Stimulated activated CD4-positive, alpha-beta T cell treated with anti-CD3 and anti-CD28 coated beads, Interleukin-2, amount 100 ng/mL, for 4 hours (primary cell): ENCODE measurements around the gene AMOTL2.

Source experiments
- DNase-seq: peaks from one replicate; pipeline ENCODE4 v3.0.0-alpha.2; 2020; ENCODE audit warnings: low read depth

The AMOTL2 gene

DNA sequence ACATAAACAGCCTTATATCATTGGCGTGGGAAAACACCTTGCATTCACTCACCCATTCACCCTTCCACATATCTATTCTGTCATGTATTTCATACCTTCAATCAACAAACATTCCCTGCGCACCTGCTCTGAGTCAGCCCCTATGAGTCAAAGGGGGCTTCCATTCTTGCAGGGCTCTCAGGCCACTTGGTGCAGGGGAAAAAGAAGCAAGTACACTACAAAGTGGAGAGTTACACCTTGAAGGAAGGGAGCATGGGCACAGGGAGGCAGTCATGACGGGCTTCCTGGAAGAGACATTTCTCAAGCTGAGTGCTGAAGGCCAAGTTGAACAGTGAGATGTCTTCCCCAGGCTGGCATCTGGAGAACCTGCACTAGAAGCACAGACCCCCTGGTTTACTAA, 4.6 kb upstream of the AMOTL2 start:
- DNase-seq = no peak

DNA sequence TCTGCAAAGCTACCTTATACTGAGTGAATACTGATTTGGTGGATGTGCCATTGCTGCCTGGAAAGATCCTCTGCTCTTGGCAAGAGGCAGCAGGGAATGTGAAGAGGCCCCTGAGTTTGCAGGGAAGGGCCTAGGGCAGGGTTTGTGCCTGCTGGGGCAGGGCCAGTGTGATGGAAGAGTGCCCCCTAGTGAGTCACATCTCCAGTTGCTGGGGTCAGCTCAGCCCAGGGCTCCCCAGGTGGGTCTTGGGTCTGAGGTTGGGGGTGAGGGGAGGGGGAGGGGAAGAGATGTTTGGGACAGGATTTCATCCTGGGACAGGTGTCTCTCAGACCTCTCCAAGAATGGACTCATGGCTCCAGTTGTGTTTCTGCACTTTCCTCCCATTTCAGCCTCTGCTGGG, 4.1 kb upstream of the AMOTL2 start:
- DNase-seq = no peak

DNA sequence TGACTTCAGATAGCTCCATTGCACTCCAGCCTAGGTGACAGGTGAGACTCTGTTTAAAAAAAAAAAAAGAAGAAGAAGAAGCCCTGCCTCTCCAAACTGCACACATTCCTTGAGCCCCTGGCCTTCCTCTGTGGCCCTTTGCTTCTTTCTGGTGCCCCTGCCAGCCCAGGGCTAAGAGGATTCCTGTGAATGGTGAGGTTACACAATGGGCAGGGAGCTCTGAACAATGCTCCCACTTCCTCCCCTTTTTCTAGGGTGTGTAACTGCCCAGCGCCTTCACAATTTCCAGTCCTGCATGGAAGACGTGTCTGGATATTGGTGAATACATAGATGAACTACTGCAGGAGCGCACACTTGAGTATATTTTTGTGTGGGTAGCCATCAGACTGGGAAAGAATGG, 3.6 kb upstream of the AMOTL2 start:
- no peak for DNase-seq

DNA sequence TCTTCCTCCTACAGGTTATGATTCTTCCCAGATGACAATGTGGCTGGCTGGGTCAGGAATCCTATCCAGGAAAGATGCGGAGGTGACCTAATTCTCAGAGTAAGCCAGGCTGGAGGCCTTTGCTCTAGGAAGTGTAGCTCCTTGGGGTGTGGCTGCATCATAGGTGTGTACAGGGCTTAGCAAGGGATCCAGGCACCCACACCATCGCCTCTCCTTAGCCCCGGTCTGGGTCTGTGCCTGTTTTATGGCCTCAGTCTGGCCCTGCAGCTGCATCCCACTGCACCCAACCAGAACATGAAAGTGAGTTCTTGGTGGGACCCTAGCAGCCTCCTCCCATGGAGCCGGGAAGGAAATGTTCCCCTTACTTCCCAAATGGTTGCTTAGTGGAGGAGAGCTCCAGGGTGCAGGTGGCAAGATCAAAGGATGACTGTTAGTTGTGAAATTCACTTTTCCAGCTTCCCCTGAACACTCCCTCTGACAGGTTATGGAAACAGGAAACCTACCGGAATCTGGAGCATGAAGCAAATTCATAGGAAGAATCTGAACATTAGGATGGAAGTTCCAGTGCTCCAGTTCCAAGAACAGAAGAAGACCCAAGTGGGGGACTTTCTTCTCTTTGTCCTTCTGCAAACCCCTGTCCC, 2.7 kb upstream of the AMOTL2 start:
- no peak for DNase-seq

DNA sequence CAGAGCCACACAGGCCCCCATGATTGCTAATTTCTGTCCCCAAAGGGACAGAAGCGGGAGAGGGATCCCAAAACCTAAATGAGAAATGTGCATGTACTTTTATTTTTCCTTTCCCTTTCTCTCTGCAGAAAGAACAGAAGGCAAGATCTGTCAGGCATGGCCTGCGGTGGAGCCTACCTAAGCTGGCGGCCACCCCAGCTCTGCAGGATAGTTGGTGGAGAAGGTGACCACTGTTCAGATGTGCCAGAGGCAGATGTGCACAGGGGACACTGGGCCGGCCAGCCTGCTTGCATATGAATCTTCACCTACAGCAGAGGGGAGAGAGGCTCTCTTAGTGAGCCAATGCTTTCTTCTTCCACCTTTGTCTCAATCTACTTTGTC, 2.1 kb upstream of the AMOTL2 start:
- no peak for DNase-seq

DNA sequence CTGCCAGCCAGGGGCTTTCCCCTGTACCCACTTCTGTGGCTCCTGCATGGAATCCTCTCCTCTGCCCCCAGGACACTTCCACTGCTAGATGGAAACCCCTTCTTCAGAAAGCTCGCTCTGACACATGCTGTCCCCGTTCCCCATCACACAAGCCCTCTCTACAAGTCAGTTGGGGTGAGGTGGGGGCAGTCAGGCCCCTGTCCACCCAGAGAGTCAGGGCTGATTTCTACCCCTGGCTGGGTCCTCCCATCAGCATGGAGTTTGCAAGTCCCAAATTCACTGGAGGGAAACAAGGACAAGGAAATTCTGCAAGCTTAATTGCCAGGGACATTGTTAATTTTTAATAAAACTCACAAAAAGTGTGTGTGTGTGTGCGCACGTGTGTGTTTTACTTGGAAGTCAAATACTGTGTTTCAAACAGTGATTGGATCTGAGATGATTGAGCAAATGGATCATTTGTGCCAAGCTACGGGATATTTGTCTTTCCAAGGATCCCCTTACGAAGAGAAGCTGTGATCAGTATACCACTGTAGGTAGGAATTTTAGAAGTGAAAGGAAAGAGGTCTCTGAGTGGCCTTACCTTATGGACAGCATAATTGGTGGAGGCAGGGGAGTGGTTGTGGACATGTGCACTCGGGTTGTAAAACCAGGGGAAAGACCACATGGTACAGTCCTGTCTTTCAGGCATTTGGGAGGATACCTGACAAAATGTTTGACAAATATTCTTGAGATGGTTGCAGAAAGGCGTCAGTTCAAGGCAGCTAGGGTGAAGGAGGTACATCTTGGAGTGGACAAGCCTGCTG, 1.5 kb upstream of the AMOTL2 start:
- DNase-seq = no peak

DNA sequence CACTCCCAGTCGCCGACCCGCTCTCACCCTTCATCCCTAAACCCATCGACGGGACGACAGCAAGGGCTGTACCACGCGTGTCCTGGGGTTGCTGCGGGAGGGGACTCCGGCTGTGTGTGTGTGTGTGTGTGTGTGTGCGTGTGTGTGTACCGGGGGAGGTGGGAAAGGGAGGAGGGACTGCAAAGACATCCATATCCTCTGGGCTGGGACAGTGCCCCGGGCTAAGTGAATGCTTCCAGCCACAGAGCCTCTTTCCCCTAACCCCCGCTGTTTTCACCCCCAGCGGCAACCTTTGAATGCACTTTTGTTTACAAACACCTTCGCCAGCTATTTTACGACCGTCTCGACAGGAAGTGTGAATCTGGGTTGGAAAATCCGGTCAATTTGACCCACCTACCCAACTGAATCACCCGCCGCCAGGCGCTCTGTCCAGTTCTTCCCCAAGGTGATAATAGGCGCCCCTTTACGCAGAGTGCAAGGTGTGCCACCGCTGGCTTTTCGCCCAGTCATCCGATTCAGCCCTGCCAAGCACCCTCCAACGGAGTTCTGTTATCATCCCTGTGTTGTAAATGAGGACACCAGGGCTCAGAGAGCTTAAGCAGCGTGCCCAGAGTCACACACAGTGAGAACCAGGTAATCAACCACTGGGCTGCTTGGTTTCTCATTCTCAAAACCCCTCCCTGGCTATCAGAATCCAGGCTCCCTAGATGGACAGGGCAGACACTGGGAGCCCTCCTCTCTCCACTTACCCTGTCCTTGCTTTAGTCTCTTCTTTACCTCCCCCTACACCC, 739 bp upstream of the AMOTL2 start:
- no peak for DNase-seq

DNA sequence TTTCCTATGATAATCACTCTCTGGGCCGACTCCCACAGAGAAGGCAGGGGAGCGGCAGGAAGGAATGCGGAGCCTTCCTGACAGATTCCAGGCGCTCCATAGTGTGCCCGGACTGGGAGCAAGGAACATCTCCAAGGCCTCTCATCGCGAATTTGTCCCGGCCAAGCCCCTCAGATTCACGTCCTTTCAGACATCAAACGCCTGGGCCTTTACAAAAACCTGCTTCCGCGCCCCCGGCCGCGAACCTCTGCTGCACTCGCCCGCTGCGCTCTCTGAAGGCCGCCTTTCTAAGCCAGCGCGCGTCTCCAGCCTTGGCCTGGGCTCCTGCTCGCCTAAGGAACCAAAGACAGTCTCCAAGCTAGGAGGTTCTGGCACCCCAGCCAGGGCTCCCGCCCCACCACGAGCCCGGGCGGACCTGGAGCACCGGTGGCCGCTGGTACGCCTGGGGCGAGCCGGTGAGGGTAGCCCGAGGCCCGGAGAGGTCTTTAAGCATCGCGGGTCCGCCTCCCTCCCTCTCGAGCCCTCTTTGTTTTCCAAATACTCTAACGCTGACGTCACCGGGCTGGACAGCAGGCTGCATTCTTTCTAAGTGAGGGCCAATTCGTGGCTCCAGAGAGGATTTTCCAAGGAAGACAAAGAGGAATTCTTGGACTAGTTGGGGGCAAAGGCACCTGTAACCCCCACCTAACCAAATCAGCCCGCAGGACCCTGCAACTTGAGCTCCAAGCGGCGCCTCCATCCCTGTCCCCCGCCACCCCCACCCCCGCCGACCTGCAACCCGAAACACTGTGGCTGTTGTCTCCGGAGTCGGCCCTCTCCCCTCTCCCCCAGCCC, 759 bp downstream of the AMOTL2 start:
- DNase-seq = no peak

DNA sequence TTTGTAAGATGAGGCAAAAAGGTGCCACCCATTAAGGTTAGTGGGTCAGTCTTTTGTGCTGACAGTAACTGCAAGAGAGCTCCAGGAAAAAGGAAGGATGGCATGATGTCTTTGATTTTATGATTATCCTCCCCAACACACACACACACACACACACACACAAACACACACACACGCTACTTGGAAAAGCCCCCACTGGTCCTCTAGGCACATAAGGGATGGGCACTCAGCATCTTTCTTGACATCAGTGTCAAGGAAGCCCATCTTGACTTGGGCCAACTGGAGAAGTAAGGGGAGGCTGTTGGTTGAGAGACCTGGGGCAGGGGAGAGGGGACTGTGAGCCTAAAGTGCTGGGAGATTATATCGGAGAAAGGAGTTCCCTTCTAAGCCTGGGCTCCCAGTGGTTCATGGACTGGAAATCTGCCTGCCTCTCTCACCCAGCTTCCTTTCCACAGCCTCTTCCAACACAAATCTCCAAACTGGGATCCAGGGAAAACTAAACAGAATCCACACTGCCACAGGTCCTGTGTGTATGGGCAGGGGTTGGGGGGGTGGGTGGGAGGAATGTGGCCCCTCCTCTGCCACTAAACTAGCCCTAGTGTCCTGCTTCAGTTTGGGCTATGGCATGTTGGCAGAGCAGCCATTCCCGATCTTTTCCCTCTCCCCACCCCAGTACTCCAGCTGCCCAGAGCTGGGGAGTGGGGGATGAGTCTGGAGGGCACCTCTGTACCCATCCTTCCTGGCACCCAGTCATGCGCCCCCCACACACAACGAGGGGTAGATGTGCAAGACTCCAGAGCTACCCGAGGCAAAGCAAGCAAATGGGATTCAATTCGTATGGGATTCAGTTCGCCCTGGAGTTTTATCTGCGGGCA, 1.6 kb downstream of the AMOTL2 start:
- DNase-seq = no peak

DNA sequence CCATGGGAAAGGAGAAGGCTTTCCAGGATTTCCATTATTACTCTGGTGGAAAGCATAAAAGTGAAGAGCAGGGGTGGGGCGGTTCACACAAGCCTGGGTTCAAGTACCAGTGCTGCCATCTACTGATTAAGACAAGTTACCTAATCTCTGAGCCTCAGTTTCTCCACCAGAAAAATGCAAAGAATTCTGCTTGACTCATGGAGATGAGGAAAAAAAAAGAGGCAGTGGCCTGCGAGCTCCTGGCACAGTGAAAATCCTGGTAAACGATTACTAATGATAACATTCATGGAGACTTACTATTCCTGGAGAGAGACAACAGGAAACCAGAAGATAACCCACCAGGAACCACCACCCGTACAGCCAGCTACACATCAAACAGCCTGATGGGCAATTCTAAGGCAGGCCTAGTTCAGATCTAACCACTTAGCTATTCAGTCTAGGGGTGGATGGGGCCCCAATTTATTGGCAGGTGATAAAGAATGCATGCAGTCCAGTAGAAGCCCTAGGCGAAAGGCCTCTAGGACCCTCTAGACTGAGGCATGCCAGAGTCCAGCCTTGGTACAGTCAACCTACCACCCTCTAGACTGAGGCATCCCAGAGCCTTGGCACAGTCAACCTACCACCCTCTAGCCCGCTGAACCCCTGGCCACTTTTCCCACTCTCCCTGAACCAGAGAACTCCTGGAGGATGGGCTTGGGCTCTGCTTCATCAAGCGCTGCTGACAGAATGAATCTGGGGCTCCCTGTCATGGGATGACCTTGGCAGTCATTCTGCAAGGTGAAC, 2.5 kb downstream of the AMOTL2 start:
- DNase-seq = no peak

DNA sequence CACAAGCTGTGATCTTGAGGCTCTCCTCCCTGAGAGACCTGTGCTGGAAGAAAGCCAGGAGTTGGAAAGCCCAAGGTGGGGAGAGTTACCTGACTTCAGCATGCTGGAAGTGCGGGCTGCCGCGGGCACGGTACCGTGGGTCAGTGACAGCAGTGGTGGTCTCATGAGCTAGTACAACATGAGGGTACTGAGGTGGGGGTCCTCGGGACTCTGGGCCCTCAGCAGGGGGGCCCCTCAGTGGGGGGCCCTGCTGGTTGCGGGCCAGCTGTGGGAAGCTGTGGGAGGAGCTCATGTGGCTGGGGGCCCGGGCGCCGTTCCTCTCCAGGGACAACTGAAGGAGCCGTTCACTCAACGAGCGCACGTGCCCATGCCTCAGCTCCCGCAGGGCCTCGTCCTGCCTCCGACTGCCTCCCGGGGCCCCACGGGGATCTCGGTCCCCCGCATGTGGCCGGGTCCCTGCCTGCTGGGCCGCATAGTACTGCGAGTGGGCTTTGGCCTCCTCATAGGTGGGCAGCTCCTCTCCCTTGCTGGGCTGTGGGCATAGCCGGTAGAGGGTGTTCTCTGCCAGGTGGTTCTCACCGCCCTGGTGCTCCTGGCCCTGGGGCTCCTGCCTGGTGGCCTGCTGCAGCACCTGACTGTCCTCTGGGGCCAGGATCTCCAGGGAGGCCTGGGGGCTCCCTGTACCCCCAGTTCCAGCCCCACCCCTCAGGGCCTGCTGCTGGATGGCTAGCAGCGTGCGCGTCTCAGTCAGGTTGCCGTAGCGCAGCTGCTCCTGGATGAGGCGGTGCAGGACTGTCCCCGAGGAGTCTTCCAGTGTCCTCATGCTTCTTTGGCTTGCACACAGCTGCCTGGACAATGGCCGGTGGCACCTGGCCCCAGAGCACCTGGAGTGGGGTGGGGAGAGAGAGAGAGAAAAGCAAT, 3.4 kb downstream of the AMOTL2 start:
- DNase-seq = no peak

DNA sequence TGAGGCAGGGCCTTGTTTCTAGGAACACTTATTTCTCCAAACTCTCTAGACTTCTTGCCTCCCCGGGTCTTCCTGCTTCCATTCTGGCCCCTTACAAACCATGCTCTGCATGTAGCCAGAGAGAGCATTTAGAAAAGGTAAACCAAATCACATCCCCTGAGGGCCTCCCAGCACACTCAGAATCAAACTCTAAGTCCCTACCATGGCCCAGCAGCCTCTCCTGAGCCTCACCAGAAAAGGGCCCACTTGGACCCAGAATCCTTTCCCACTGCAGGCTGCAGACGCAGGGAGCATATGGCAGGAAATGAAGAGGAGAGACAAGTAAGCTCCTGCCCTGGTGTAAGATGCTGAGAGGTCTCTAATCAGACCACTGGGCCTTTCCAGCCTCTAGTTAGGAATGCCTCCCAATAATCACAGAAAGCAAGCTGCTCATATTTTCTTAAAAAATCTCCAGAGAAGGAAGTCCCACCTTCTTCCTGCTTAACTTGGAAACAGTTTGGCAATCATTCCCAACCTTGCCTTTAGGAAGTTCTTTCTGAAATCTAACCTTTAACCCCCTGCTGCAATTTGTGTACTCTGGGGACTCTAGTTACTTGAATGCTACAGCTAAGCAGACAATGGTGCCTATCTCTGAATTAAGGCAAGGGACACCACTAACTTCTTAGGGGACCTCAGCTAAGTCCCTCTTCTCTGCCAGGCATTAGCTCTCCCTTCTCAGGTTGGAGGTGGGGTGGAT, 4.2 kb downstream of the AMOTL2 start:
- DNase-seq = no peak

DNA sequence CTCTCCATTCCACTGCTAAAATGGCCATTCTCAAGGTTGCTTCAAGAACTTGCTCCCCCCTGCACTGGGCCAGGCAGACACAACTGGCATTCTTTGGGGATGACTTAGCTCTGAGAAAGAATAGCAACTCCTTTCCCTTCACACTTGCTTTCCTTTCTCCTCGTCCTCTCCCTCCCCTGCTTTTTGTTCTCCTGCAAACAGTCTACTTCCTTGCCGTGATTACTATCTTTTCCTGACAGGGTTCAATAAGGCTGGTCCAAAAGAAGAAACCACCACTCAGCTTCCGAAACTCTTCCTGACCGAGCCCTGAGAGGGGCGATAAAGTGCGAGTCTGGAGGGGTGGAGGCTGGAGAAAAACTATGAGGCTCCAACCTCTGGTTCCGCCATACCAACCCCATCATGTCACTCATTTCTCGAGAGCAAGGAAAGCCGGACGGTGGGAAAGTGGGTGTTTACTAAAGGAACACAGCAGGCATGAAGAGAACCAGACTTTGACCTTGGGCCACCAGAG, 5.0 kb downstream of the AMOTL2 start:
- DNase-seq = no peak

DNA sequence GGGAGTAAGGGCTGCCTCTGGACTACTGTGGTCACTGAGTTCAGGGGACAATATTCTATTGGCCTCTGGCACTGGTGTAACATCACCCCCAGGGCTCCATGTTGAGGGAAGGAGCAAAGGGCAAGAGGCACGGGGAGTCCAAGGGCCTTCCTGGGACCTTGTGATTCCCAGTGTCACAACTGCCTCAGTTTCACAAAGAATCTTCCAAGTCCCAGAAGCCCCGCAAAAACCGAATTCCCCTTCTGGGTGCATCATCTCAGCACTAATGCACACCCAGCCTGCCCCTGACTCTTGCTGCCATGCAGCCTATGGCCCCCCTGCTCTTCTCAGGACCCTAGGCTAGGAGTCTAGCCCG, 5.5 kb downstream of the AMOTL2 start:
- no peak for DNase-seq

DNA sequence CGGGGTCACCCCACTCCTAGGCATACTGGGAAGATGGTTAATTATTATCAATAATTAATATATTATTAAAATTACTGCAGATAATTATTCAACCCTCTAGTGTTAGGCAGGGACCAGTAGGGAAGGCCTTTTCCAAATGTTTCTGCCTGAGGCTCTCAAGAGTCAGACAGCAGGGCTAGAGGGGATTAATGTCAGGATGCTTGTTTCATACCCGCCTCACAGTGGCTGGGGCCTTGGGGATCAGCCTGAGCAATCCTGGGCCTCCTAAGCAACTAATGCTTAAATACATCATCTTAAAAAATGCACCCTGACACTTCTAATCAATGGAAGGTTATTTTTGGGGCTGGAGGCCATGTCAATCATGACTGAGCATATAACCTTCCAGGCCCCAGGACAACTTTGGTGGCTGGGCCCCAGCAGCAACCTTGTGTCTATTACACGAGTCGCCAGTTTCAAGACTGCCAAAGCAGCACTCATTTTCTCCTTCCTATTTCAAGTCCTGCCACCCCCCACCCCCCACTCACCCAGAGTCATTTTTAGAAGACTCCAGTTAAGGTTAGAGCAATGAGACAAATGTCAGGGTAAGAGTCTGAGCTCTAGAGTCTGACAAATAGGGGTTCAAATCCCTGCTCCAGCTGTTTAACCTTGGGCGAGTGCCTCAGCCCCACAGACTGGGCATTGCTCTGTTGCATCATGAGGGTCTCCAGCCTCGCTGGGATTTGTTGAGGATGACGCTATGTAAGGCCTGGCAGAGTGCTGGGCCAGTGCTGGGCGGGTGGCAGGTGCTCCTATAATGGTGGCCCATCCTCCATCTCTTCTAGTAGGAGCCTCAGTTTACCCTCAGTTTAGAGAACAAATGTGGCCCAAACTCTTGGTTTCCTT, 6.1 kb downstream of the AMOTL2 start:
- no peak for DNase-seq

DNA sequence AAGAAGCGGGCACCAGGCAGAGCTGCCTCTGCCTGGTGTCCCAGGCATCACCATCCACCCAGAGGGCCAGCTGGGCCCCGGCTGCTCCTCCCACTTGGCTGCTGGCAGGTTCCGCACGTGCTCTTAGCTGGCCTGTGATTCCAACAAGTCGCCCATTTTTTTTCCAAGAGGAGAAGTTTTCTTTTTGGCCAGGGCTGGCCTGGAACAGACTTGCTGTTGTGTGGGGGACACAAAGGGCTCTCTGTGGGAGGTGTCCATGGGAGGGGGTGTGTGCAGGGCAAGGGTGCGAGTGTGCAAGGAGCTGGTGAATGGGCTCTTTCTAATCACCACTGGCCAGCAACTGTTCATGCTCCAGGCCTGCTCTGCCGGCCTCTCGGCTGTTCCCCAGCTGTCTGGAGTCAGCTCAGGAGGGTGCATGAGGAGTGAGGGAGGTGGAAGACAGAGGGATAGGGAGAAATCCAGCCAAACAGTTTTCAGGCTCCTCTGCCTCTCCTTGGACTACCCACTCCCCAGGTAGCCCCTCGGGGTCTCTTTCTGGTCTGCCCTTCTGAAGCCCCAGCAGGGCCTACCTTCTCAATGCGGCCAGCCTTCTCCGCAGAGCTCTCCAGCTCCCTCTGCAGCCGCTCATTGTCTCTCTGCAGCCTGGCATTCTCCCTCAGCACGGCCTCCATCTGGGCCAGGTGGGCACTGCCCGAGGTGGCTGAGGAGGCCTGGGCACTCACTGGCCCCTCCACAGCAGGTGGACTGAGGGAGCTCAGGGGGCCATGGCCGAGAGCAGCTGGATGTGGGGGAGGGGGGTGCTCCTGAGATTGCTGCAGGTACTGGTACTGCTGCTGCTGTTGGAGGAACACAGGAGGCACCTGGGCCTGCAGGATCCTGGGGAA, 7.1 kb downstream of the AMOTL2 start:
- DNase-seq = no peak
